Measurements from ENCODE around the gene VASP.
A peak's percentile ranks its signal among the peaks of the same experiment; 100 is the strongest.

VASP gene

GRCh38 chr19:45554481-45554880 is 47.2 kb downstream of the VASP start:
- no peak for DNase-seq (ENCODE audit: low read depth)

GRCh38 chr19:45556835-45557234 is 49.6 kb downstream of the VASP start:
- no peak for DNase-seq (ENCODE audit: low read depth)

- peak; percentile 36 for DNase-seq (ENCODE audit: low read depth)
Measured at GRCh38 chr19:45558399-45558878, 51.2 kb downstream of the VASP start.

GRCh38 chr19:45560038-45560437 is 52.8 kb downstream of the VASP start:
- no peak for DNase-seq (ENCODE audit: low read depth)

- DNase-seq (ENCODE audit: low read depth) = no peak
Measured at GRCh38 chr19:45560686-45561085, 53.4 kb downstream of the VASP start.

GRCh38 chr19:45564131-45564780 is 57.0 kb downstream of the VASP start:
- DNase-seq (ENCODE audit: low read depth) = no peak

- DNase-seq (ENCODE audit: low read depth) = no peak
Measured at GRCh38 chr19:45567609-45568008, 60.3 kb downstream of the VASP start.

GRCh38 chr19:45568732-45569131 is 61.5 kb downstream of the VASP start:
- no peak for DNase-seq (ENCODE audit: low read depth)

- DNase-seq (ENCODE audit: low read depth) = no peak
Measured at GRCh38 chr19:45569619-45570421, 62.5 kb downstream of the VASP start.

- DNase-seq (ENCODE audit: low read depth) = no peak
Measured at GRCh38 chr19:45571457-45572220, 64.4 kb downstream of the VASP start.

GRCh38 chr19:45574526-45574925 is 67.2 kb downstream of the VASP start:
- no peak for DNase-seq (ENCODE audit: low read depth)

- DNase-seq (ENCODE audit: low read depth) = no peak
Measured at GRCh38 chr19:45575216-45575615, 67.9 kb downstream of the VASP start.

All from T-helper 22 cell (primary cell).